CD8-positive, alpha-beta memory T cell (primary cell): ENCODE results near the gene ACOX2. TPM values are rescaled to one million over a fixed set of nuclear protein-coding genes. Genes with fewer than 3 reads are reported as not detected.
A peak's percentile ranks its signal among the peaks of the same experiment; 100 is the strongest.

Experiments used
- CTCF ChIA-PET: fragments of 350-600 bp; sonication (Branson Sonifier 250); formaldehyde crosslinking; loops from one replicate; lab custom pipeline; 2021; ENCODE audit warnings: antibody characterized with exemption; lab: Charles Lee
- POLR2A ChIA-PET: fragments of 350-600 bp; sonication (Branson Sonifier 250); formaldehyde crosslinking; loops from one replicate; lab custom pipeline; 2021; ENCODE audit warnings: antibody characterized with exemption; lab: Charles Lee
- DNase-seq, 5 donors: peaks; one replicate each; pipeline versions ENCODE4 v3.0.0 to v3.0.0-alpha.2; 2020 to 2022; ENCODE audit warnings: mixed read lengths in 1 of 5
- H3K27ac ChIP-seq: one replicate; pipeline ENCODE4 v1.7.0; 2013; ENCODE audit warnings: low read depth, mild to moderate bottlenecking, low read length, moderate library complexity
- H3K27me3 ChIP-seq: 2 replicates; pipeline ENCODE4 v1.7.0; 2013; ENCODE audit warnings: low read length, mild to moderate bottlenecking; ENCODE audit not compliant: insufficient read depth, poor library complexity, severe bottlenecking
- H3K36me3 ChIP-seq: 2 replicates; pipeline ENCODE4 v1.7.0; 2013; ENCODE audit warnings: mild to moderate bottlenecking, low read length, moderate library complexity; ENCODE audit not compliant: insufficient read depth
- H3K4me1 ChIP-seq: 2 replicates; pipeline ENCODE4 v1.7.0; 2013; ENCODE audit warnings: mild to moderate bottlenecking, low read length, moderate library complexity; ENCODE audit not compliant: insufficient read depth
- H3K4me3 ChIP-seq: 2 replicates; pipeline ENCODE4 v1.7.0; 2013; ENCODE audit warnings: mild to moderate bottlenecking, low read length
- H3K9me3 ChIP-seq: 2 replicates; pipeline ENCODE4 v1.7.0; 2013; ENCODE audit warnings: mild to moderate bottlenecking, low read length
- H3K27ac Mint-ChIP-seq, 8 donors: one replicate each; pipeline ENCODE4 v1.8.0; 2020 to 2021; ENCODE audit warnings: mixed read lengths in 8 of 8, mild to moderate bottlenecking in 6 of 8, inconsistent platforms in 3 of 8, moderate library complexity in 3 of 8
- H3K27me3 Mint-ChIP-seq, 2 donors: one replicate each; pipeline ENCODE4 v1.8.0; 2020 to 2021; ENCODE audit warnings: mixed read lengths in 2 of 2, mild to moderate bottlenecking in 1 of 2, moderate library complexity in 1 of 2
- H3K36me3 Mint-ChIP-seq, 3 donors: one replicate each; pipeline ENCODE4 v1.8.0; 2020 to 2021; ENCODE audit warnings: mixed read lengths in 3 of 3, inconsistent platforms in 1 of 3, mild to moderate bottlenecking in 1 of 3
- H3K4me1 Mint-ChIP-seq, 3 donors: one replicate each; pipeline ENCODE4 v1.8.0; 2020 to 2021; ENCODE audit warnings: mixed read lengths in 3 of 3, inconsistent platforms in 1 of 3, mild to moderate bottlenecking in 1 of 3
- H3K4me3 Mint-ChIP-seq, 7 donors: one replicate each; pipeline ENCODE4 v1.8.0; 2020 to 2021; ENCODE audit warnings: mixed read lengths in 7 of 7, mild to moderate bottlenecking in 6 of 7, moderate library complexity in 4 of 7, inconsistent platforms in 2 of 7
- H3K9me3 Mint-ChIP-seq, 5 donors: one replicate each; pipeline ENCODE4 v1.8.0; 2020 to 2022; ENCODE audit warnings: mixed read lengths in 5 of 5, mild to moderate bottlenecking in 3 of 5, moderate library complexity in 2 of 5, inconsistent platforms in 1 of 5
- polyA plus RNA-seq: library from polyadenylated mRNA; unstranded; fragments of 300-500 nt; fragmentation: Illumina TruSeq; gene quantifications from one replicate; pipeline ENCODE4 v1.2.3, GENCODE V29; 2021
- total RNA-seq, 2 experiments: library from RNA; stranded (reverse); gene quantifications; one replicate each; pipeline ENCODE4 v1.2.3, GENCODE V29; 2021

ACOX2 gene
- total and polyA plus RNA-seq, 3 experiments from 2014 or later = not detected

GRCh38 chr3:58491506-58492402, 45.2 kb downstream of the ACOX2 start, which contains the start of gene KCTD6:
Gene KCTD6, plus strand, starts transcription at chr3:58492096. Its CDS starts 6,660 bp downstream, at chr3:58498756.
- DNase-seq = peak; percentile 79 to 87 (median 85)
- Histone ChIP-seq H3K36me3 (no peaks in the 10 kb centered on the region), H3K4me1 (peaks cover 40% of the 10 kb centered on the region), H3K27me3 (no peaks in the 10 kb centered on the region), H3K4me3 (peak within 1 kb of the TSS; percentile 88), H3K27ac (peak within 1 kb of the TSS; percentile 53), H3K9me3 (no peaks in the 10 kb centered on the region)
- peak within 1 kb of the TSS; percentile 86 to 99 (median 92) for H3K4me3 Mint-ChIP-seq
- H3K4me1 Mint-ChIP-seq = peaks cover 64 to 74% (median 71%) of the 10 kb centered on the region in 3 donors
- H3K27me3 Mint-ChIP-seq = no peaks in the 10 kb centered on the region
- POLR2A ChIA-PET = interaction anchor here (1.0 to 1.6 kb wide), 5 partner anchors 21 to 186 kb away, joined by 3 to 9 read pairs (median 4); partner anchors contain the start of genes HTD2, PXK and RPP14
- peaks cover 0 to 4% (median 0%) of the 10 kb centered on the region in 3 donors for H3K36me3 Mint-ChIP-seq
- peak within 1 kb of the TSS; percentile 74 to 96 (median 92) for H3K27ac Mint-ChIP-seq
- CTCF ChIA-PET = interaction anchor here (0.6 to 5.2 kb wide), 32 partner anchors 9 to 253 kb away, joined by 3 to 57 read pairs (median 4); partner anchors contain the start of genes HTD2, PDHB, PXK and RPP14
- no peaks in the 10 kb centered on the region for H3K9me3 Mint-ChIP-seq

- H3K4me3 Mint-ChIP-seq = peak overlapping the region; percentile 69 to 92 (median 78)
- H3K9me3 ChIP-seq = no peaks in the 10 kb centered on the region
- no peaks in the 10 kb centered on the region for H3K9me3 Mint-ChIP-seq
- no peaks in the 10 kb centered on the region for H3K27me3 Mint-ChIP-seq
- peak overlapping the region; percentile 17 for H3K27ac ChIP-seq
- peak in 2 of 5 donors; percentile 2 to 54 for DNase-seq
- H3K4me1 ChIP-seq = peaks cover 40% of the 10 kb centered on the region
- ChIA-PET POLR2A (interaction anchor here (1.0 to 1.6 kb wide), 4 partner anchors 20 to 159 kb away, joined by 3 to 9 read pairs (median 6); partner anchors contain the start of gene PXK), CTCF (interaction anchor here (0.7 to 5.2 kb wide), 28 partner anchors 8 to 252 kb away, joined by 3 to 57 read pairs (median 4); partner anchors contain the start of genes HTD2, PDHB, PXK and RPP14)
- H3K36me3 ChIP-seq = no peaks in the 10 kb centered on the region
- peaks cover 0 to 4% (median under 1%) of the 10 kb centered on the region in 3 donors for H3K36me3 Mint-ChIP-seq
- no peak overlapping the region for H3K4me3 ChIP-seq
- peaks cover 60 to 70% (median 68%) of the 10 kb centered on the region in 3 donors for H3K4me1 Mint-ChIP-seq
- peak overlapping the region in 7 of 8 donors; percentile 74 to 94 (median 90) for H3K27ac Mint-ChIP-seq
- no peaks in the 10 kb centered on the region for H3K27me3 ChIP-seq
Measured at GRCh38 chr3:58490860-58491501, 46.0 kb downstream of the ACOX2 start.

- Histone ChIP-seq H3K36me3 (no peaks in the 10 kb centered on the region), H3K27me3 (no peaks in the 10 kb centered on the region), H3K9me3 (no peaks in the 10 kb centered on the region), H3K4me3 (no peak overlapping the region), H3K4me1 (peaks cover 25% of the 10 kb centered on the region), H3K27ac (no peak overlapping the region)
- peaks cover 0 to 1% of the 10 kb centered on the region in 2 donors for H3K27me3 Mint-ChIP-seq
- H3K9me3 Mint-ChIP-seq = no peaks in the 10 kb centered on the region
- peaks cover 45 to 50% (median 48%) of the 10 kb centered on the region in 3 donors for H3K4me1 Mint-ChIP-seq
- H3K36me3 Mint-ChIP-seq = peaks cover 0 to 4% (median 2%) of the 10 kb centered on the region in 3 donors
- no peak overlapping the region for H3K4me3 Mint-ChIP-seq
- peak overlapping the region in 1 of 8 donors; percentile 75 for H3K27ac Mint-ChIP-seq
- ChIA-PET CTCF (interaction anchor here (1.8 kb wide), 1 partner anchor 157 kb away, joined by 4 read pairs; the partner anchor contains the start of gene PXK), POLR2A (no interaction called here)
- DNase-seq = no peak
Measured at GRCh38 chr3:58488967-58489366, 48.0 kb downstream of the ACOX2 start.

- ChIA-PET POLR2A (no interaction called here), CTCF (interaction anchor here (1.2 to 1.9 kb wide), 3 partner anchors 13 to 166 kb away, joined by 3 to 4 read pairs (median 4); no protein-coding TSS in a partner anchor)
- no peak for DNase-seq
- H3K4me1 ChIP-seq = peaks cover 9% of the 10 kb centered on the region
- H3K27me3 ChIP-seq = no peaks in the 10 kb centered on the region
- no peaks in the 10 kb centered on the region for H3K9me3 ChIP-seq
- Mint-ChIP-seq H3K27ac (peak overlapping the region in 3 of 8 donors; percentile 22 to 68 (median 38)), H3K36me3 (peaks cover 0 to 2% (median 0%) of the 10 kb centered on the region in 3 donors), H3K27me3 (peaks cover 0 to 3% of the 10 kb centered on the region in 2 donors), H3K4me1 (peaks cover 29 to 33% (median 31%) of the 10 kb centered on the region in 3 donors), H3K4me3 (peak overlapping the region in 1 of 7 donors; percentile 53), H3K9me3 (no peaks in the 10 kb centered on the region)
- no peak overlapping the region for H3K27ac ChIP-seq
- no peak overlapping the region for H3K4me3 ChIP-seq
- no peaks in the 10 kb centered on the region for H3K36me3 ChIP-seq
Measured at GRCh38 chr3:58487140-58487886, 49.7 kb downstream of the ACOX2 start.

- H3K36me3 Mint-ChIP-seq = peaks cover 0 to 2% (median 0%) of the 10 kb centered on the region in 3 donors
- ChIA-PET CTCF (interaction anchor here (1.2 to 2.4 kb wide), 3 partner anchors 12 to 22 kb away, joined by 3 to 9 read pairs (median 4); no protein-coding TSS in a partner anchor), POLR2A (no interaction called here)
- H3K27me3 Mint-ChIP-seq = peaks cover 3 to 6% of the 10 kb centered on the region in 2 donors
- no peak for DNase-seq
- H3K27ac ChIP-seq = no peak overlapping the region
- no peaks in the 10 kb centered on the region for H3K36me3 ChIP-seq
- H3K4me3 Mint-ChIP-seq = no peak overlapping the region
- H3K9me3 ChIP-seq = no peaks in the 10 kb centered on the region
- H3K9me3 Mint-ChIP-seq = no peaks in the 10 kb centered on the region
- H3K4me1 Mint-ChIP-seq = peaks cover 24 to 27% (median 26%) of the 10 kb centered on the region in 3 donors
- H3K27me3 ChIP-seq = no peaks in the 10 kb centered on the region
- H3K27ac Mint-ChIP-seq = peak overlapping the region in 1 of 8 donors; percentile 55
- no peak overlapping the region for H3K4me3 ChIP-seq
- peaks cover 3% of the 10 kb centered on the region for H3K4me1 ChIP-seq
Measured at GRCh38 chr3:58485801-58486435, 51.1 kb downstream of the ACOX2 start.

- Histone ChIP-seq H3K27me3 (no peaks in the 10 kb centered on the region), H3K9me3 (no peaks in the 10 kb centered on the region), H3K4me3 (no peak overlapping the region), H3K36me3 (no peaks in the 10 kb centered on the region), H3K4me1 (no peaks in the 10 kb centered on the region), H3K27ac (no peak overlapping the region)
- Mint-ChIP-seq H3K36me3 (peaks cover 0 to 2% (median 0%) of the 10 kb centered on the region in 3 donors), H3K4me1 (peaks cover 15 to 16% (median 15%) of the 10 kb centered on the region in 3 donors), H3K9me3 (no peaks in the 10 kb centered on the region), H3K27me3 (peaks cover 3 to 6% of the 10 kb centered on the region in 2 donors), H3K27ac (no peak overlapping the region), H3K4me3 (peak overlapping the region in 1 of 7 donors; percentile 72)
- no peak for DNase-seq
- CTCF ChIA-PET = interaction anchor here (1.1 to 3.3 kb wide), 3 partner anchors 13 to 178 kb away, joined by 6 to 11 read pairs (median 9); partner anchors contain the start of genes HTD2 and RPP14
- POLR2A ChIA-PET = interaction anchor here (0.6 kb wide), 1 partner anchor 83 kb away, joined by 7 read pairs; no protein-coding TSS in a partner anchor
Measured at GRCh38 chr3:58484722-58485069, 52.3 kb downstream of the ACOX2 start.
